IgD-negative memory B cell (primary cell): ENCODE measurements around the gene USP35. TPM values are rescaled to one million over a fixed set of nuclear protein-coding genes. Genes with fewer than 3 reads are reported as not detected.
"Not testable (repeated sequence)": the region's sequence is repeated elsewhere in the genome, so short reads cannot be mapped to it uniquely, and the experiment has no call there.

ENCODE experiments used
- H3K27ac Mint-ChIP-seq, 3 donors: one replicate each; pipeline ENCODE4 v1.8.0; 2020 to 2022; ENCODE audit warnings: mild to moderate bottlenecking in 3 of 3, mixed read lengths in 3 of 3, moderate library complexity in 1 of 3
- H3K27me3 Mint-ChIP-seq: one replicate; pipeline ENCODE4 v1.8.0; 2021; ENCODE audit warnings: mixed read lengths
- H3K36me3 Mint-ChIP-seq: one replicate; pipeline ENCODE4 v1.8.0; 2020; ENCODE audit warnings: mild to moderate bottlenecking, mixed read lengths
- H3K4me1 Mint-ChIP-seq, 3 donors: one replicate each; pipeline ENCODE4 v1.8.0; 2020 to 2022; ENCODE audit warnings: mixed read lengths in 3 of 3, mild to moderate bottlenecking in 1 of 3
- H3K4me3 Mint-ChIP-seq, 4 donors: one replicate each; pipeline ENCODE4 v1.8.0; 2020 to 2022; ENCODE audit warnings: mild to moderate bottlenecking in 4 of 4, mixed read lengths in 4 of 4, moderate library complexity in 3 of 4
- H3K9me3 Mint-ChIP-seq, 3 donors: one replicate each; pipeline ENCODE4 v1.8.0; 2020 to 2021; ENCODE audit warnings: mixed read lengths in 3 of 3, mild to moderate bottlenecking in 1 of 3
- polyA plus RNA-seq: library from polyadenylated mRNA; unstranded; fragments of 300-500 nt; fragmentation: Illumina TruSeq; gene quantifications from one replicate; pipeline ENCODE4 v1.2.3, GENCODE V29; 2021

The USP35 gene
- polyA plus RNA-seq, 1 donor from 2014 or later: 0.30 TPM

GRCh38 chr11:78213526-78214330 is 25.0 kb downstream of the USP35 start:
- Mint-ChIP-seq H3K27ac (no peak overlapping the region), H3K9me3 (no peaks in the 10 kb centered on the region), H3K4me1 (peaks cover 0 to 2% (median 0%) of the 10 kb centered on the region in 3 donors), H3K36me3 (peaks cover 15% of the 10 kb centered on the region), H3K27me3 (no peaks in the 10 kb centered on the region), H3K4me3 (no peak overlapping the region)

GRCh38 chr11:78214331-78215194 is 25.8 kb downstream of the USP35 start:
- Mint-ChIP-seq H3K27ac (peak overlapping the region in 1 of 3 donors; percentile 57), H3K4me3 (no peak overlapping the region), H3K4me1 (peaks cover 0 to 2% (median 0%) of the 10 kb centered on the region in 3 donors), H3K27me3 (no peaks in the 10 kb centered on the region), H3K9me3 (no peaks in the 10 kb centered on the region), H3K36me3 (peaks cover 15% of the 10 kb centered on the region)

- no peak overlapping the region for H3K27ac Mint-ChIP-seq
- no peak overlapping the region for H3K4me3 Mint-ChIP-seq
- no peaks in the 10 kb centered on the region for H3K27me3 Mint-ChIP-seq
- peaks cover 15% of the 10 kb centered on the region for H3K36me3 Mint-ChIP-seq
- H3K9me3 Mint-ChIP-seq: no peaks in the 10 kb centered on the region
- H3K4me1 Mint-ChIP-seq: peaks cover 0 to 2% (median 0%) of the 10 kb centered on the region in 3 donors
Observed at GRCh38 chr11:78216021-78216420, 27.3 kb downstream of the USP35 start.

- Mint-ChIP-seq H3K9me3 (no peaks in the 10 kb centered on the region), H3K27me3 (no peaks in the 10 kb centered on the region), H3K4me1 (no peaks in the 10 kb centered on the region), H3K27ac (no peak overlapping the region), H3K36me3 (peaks cover 23% of the 10 kb centered on the region), H3K4me3 (peak overlapping the region in 1 of 4 donors; percentile 56)
Observed at GRCh38 chr11:78216571-78217287, 28.0 kb downstream of the USP35 start.

GRCh38 chr11:78217650-78218541 is 29.2 kb downstream of the USP35 start:
- Mint-ChIP-seq H3K36me3 (peaks cover 23% of the 10 kb centered on the region), H3K4me1 (peaks cover 0 to 5% (median under 1%) of the 10 kb centered on the region in 3 donors), H3K27ac (peak overlapping the region in 1 of 3 donors; percentile 64), H3K9me3 (no peaks in the 10 kb centered on the region), H3K27me3 (no peaks in the 10 kb centered on the region), H3K4me3 (no peak overlapping the region)

- Mint-ChIP-seq H3K36me3 (peaks cover 22% of the 10 kb centered on the region), H3K27me3 (no peaks in the 10 kb centered on the region), H3K9me3 (no peaks in the 10 kb centered on the region), H3K4me1 (peaks cover 6 to 13% (median 10%) of the 10 kb centered on the region in 3 donors), H3K27ac (peak overlapping the region; percentile 29 to 80 (median 55)), H3K4me3 (no peak overlapping the region)
Observed at GRCh38 chr11:78218707-78219492, 30.2 kb downstream of the USP35 start.

GRCh38 chr11:78219493-78220217 is 30.9 kb downstream of the USP35 start:
- Mint-ChIP-seq H3K36me3 (peaks cover 23% of the 10 kb centered on the region), H3K27ac (no peak overlapping the region), H3K27me3 (no peaks in the 10 kb centered on the region), H3K4me3 (no peak overlapping the region), H3K9me3 (no peaks in the 10 kb centered on the region), H3K4me1 (peaks cover 9 to 18% (median 13%) of the 10 kb centered on the region in 3 donors)

GRCh38 chr11:78220218-78221157 is 31.8 kb downstream of the USP35 start:
- Mint-ChIP-seq H3K4me1 (peaks cover 14 to 19% (median 19%) of the 10 kb centered on the region in 3 donors), H3K9me3 (no peaks in the 10 kb centered on the region), H3K27me3 (no peaks in the 10 kb centered on the region), H3K4me3 (no peak overlapping the region), H3K36me3 (peaks cover 27% of the 10 kb centered on the region), H3K27ac (no peak overlapping the region)

GRCh38 chr11:78221396-78222315 is 32.9 kb downstream of the USP35 start:
- H3K4me1 Mint-ChIP-seq: peaks cover 14 to 21% (median 19%) of the 10 kb centered on the region in 3 donors
- H3K27me3 Mint-ChIP-seq: no peaks in the 10 kb centered on the region
- H3K36me3 Mint-ChIP-seq: peaks cover 27% of the 10 kb centered on the region
- H3K4me3 Mint-ChIP-seq: no peak overlapping the region
- H3K27ac Mint-ChIP-seq: peak overlapping the region in 1 of 3 donors; percentile 89
- no peaks in the 10 kb centered on the region for H3K9me3 Mint-ChIP-seq

- peak overlapping the region in 1 of 3 donors; percentile 60 for H3K27ac Mint-ChIP-seq
- peak overlapping the region in 1 of 4 donors; percentile 66 for H3K4me3 Mint-ChIP-seq
- H3K9me3 Mint-ChIP-seq, H3K27me3 Mint-ChIP-seq: not testable (repeated sequence)
- H3K36me3 Mint-ChIP-seq: peaks cover 21% of the 10 kb centered on the region
- peaks cover 14 to 24% (median 23%) of the 10 kb centered on the region in 3 donors for H3K4me1 Mint-ChIP-seq
Observed at GRCh38 chr11:78222726-78223125, 34.0 kb downstream of the USP35 start.

- Mint-ChIP-seq H3K27ac (peak overlapping the region; percentile 1 to 60 (median 1)), H3K36me3 (peaks cover 18% of the 10 kb centered on the region), H3K4me1 (peaks cover 20 to 29% (median 27%) of the 10 kb centered on the region in 3 donors), H3K27me3 (no peaks in the 10 kb centered on the region), H3K9me3 (no peaks in the 10 kb centered on the region), H3K4me3 (peak overlapping the region; percentile 1 to 92 (median 72))
Observed at GRCh38 chr11:78223320-78223954, 34.7 kb downstream of the USP35 start.
